Keratinocyte (primary cell): ENCODE measurements around the gene DHTKD1. TPM values are rescaled to one million over a fixed set of nuclear protein-coding genes. Genes with fewer than 3 reads are reported as not detected.
"Not testable (repeated sequence)": the region's sequence is repeated elsewhere in the genome, so short reads cannot be mapped to it uniquely, and the experiment has no call there.

ENCODE experiments used
- DNase-seq: peaks from one replicate; pipeline ENCODE4 v3.0.0-alpha.2; 2011; ENCODE audit warnings: low read depth, missing footprints, low spot score
- FAIRE-seq: peaks from 2 replicates; lab custom pipeline; 2011; peaks lifted over from hg19 to GRCh38; lab: Jason Lieb, UNC
- H2AFZ ChIP-seq: 2 replicates; pipeline ENCODE4 v1.6.0; 2012; ENCODE audit warnings: low read length, control low read depth, inconsistent platforms; ENCODE audit not compliant: control insufficient read depth
- H3K27ac ChIP-seq: 2 replicates; pipeline ENCODE4 v1.5.1; 2011; ENCODE audit warnings: low read length; ENCODE audit not compliant: control insufficient read depth, insufficient read depth
- H3K27me3 ChIP-seq: 3 replicates; pipeline ENCODE4 v1.6.0; 2011; ENCODE audit warnings: low read length; ENCODE audit not compliant: control insufficient read depth, insufficient read depth; ENCODE audit errors: extremely low read depth
- H3K36me3 ChIP-seq, 2 experiments: 2 replicates in 1 of 2; 3 replicates in 1 of 2; pipeline ENCODE4 v1.5.1; 2011; ENCODE audit warnings: low read length in 2 of 2, mild to moderate bottlenecking in 1 of 2; ENCODE audit not compliant: control insufficient read depth in 2 of 2, insufficient read depth in 2 of 2; ENCODE audit errors: extremely low read depth in 1 of 2
- H3K4me1 ChIP-seq: 3 replicates; pipeline ENCODE4 v1.5.1; 2011; ENCODE audit warnings: low read length; ENCODE audit not compliant: control insufficient read depth, insufficient read depth; ENCODE audit errors: extremely low read depth
- H3K4me2 ChIP-seq: 3 replicates; pipeline ENCODE4 v1.6.0; 2011; ENCODE audit warnings: low read depth, low read length; ENCODE audit not compliant: control insufficient read depth, insufficient read depth; ENCODE audit errors: extremely low read depth
- H3K4me3 ChIP-seq, 3 experiments: fragments of 200-600 bp in 1 of 3; sonication (generic) in 1 of 3; 2 replicates in 2 of 3; 3 replicates in 1 of 3; pipeline ENCODE4 v1.5.1; 2011 to 2016; ENCODE audit warnings: low read length in 3 of 3, mild to moderate bottlenecking in 3 of 3, control low read depth in 2 of 3, inconsistent platforms in 1 of 3, low read depth in 1 of 3, mixed read lengths in 1 of 3, mixed run types in 1 of 3, moderate library complexity in 1 of 3; ENCODE audit not compliant: control insufficient read depth in 2 of 3, insufficient read depth in 2 of 3; ENCODE audit errors: extremely low read depth in 1 of 3
- H3K79me2 ChIP-seq: 2 replicates; pipeline ENCODE4 v1.6.0; 2012; ENCODE audit warnings: low read length; ENCODE audit not compliant: control insufficient read depth, insufficient read depth
- H3K9ac ChIP-seq: 3 replicates; pipeline ENCODE4 v1.6.0; 2011; ENCODE audit warnings: low read length; ENCODE audit not compliant: control insufficient read depth, insufficient read depth; ENCODE audit errors: extremely low read depth
- H3K9me1 ChIP-seq: 3 replicates; pipeline ENCODE4 v1.6.0; 2011; ENCODE audit warnings: low read length; ENCODE audit not compliant: control insufficient read depth, insufficient read depth; ENCODE audit errors: extremely low read depth
- H3K9me3 ChIP-seq: 2 replicates; pipeline ENCODE4 v1.5.1; 2012; ENCODE audit warnings: low read depth, low read length; ENCODE audit not compliant: control insufficient read depth
- H4K20me1 ChIP-seq: 3 replicates; pipeline ENCODE4 v1.6.0; 2011; ENCODE audit warnings: low read length; ENCODE audit not compliant: control insufficient read depth, insufficient read depth; ENCODE audit errors: extremely low read depth
- CTCF ChIP-seq, 3 experiments: IDR thresholded peaks in 1 of 3; conservative IDR thresholded peaks in 1 of 3; optimal IDR thresholded peaks in 1 of 3; 2 replicates in 2 of 3; 3 replicates in 1 of 3; pipeline versions ENCODE3 to v1.5.1; 2011; ENCODE audit warnings: low read length in 3 of 3, mild to moderate bottlenecking in 3 of 3, moderate library complexity in 2 of 3, control low read depth in 1 of 3, inconsistent platforms in 1 of 3; ENCODE audit not compliant: insufficient read depth in 2 of 3; ENCODE audit errors: extremely low read depth in 1 of 3
- EZH2 ChIP-seq: IDR thresholded peaks from one replicate; pipeline ENCODE4 v1.6.1; 2012; ENCODE audit warnings: inconsistent platforms, mild to moderate bottlenecking, low read length, moderate library complexity
- dilution Hi-C: fragments of 300-500 bp; cut with MboI; formaldehyde crosslinking; loops from one replicate; pipeline ENCODE4 v1.7.0; 2020; ENCODE audit warnings: low sequenced_read_pairs; ENCODE audit not compliant: extremely low pct_ligation_motif_present
- polyA plus RNA-seq, 5 experiments: library from polyadenylated mRNA; depleted of rRNA in 3 of 5; stranded (reverse) in 3 of 5; stranded (forward) in 1 of 5; unstranded in 1 of 5; fragments of >200 nt; gene quantifications; 1 replicate in 1 of 5; 2 replicates in 3 of 5; 3 replicates in 1 of 5; pipeline versions ENCODE4 v1.2.1 to v1.2.3, GENCODE V29; 2011 to 2012; ENCODE audit warnings: missing spikeins in 2 of 5, low read depth in 1 of 5, low replicate concordance in 1 of 5

Gene DHTKD1
- polyA plus RNA-seq, 1 donor (not counting 4 experiments of a cell fraction or from before 2014, with no cell fraction given): 12.8 TPM

- peaks cover 12% of the 10 kb centered on the region for H3K4me1 ChIP-seq
- H3K79me2 ChIP-seq: no peaks in the 10 kb centered on the region
- H3K27me3 ChIP-seq: no peaks in the 10 kb centered on the region
- H3K36me3 ChIP-seq: no peaks in the 10 kb centered on the region
- dilution Hi-C loops: no loop called here
- no peaks in the 10 kb centered on the region for H3K9me1 ChIP-seq
- no peak for DNase-seq
- FAIRE-seq: no peak
- H3K4me3 ChIP-seq: no peak overlapping the region
- no peak overlapping the region for H2AFZ ChIP-seq
- H3K4me2 ChIP-seq: no peak overlapping the region
- TF ChIP-seq EZH2 (no peak), CTCF (optimal IDR thresholded peaks at IDR 0.05 in 1 of 3, IDR thresholded peaks at IDR 0.05 in 1 of 3, conservative IDR thresholded peaks at IDR 0.05 in 1 of 3; ENCODE audit: extremely low read depth in 1 of 3, insufficient read depth in 2 of 3, low read length in 3 of 3) (no peak)
- H3K9me3 ChIP-seq: no peaks in the 10 kb centered on the region
- H4K20me1 ChIP-seq: no peaks in the 10 kb centered on the region
- H3K27ac ChIP-seq: no peak overlapping the region
- H3K9ac ChIP-seq: no peak overlapping the region
Observed at GRCh38 chr10:12063483-12063818, 5.3 kb upstream of the DHTKD1 start.

GRCh38 chr10:12067336-12067735, 1.4 kb upstream of the DHTKD1 start:
- DNase-seq (peak; percentile 53), FAIRE-seq (peak; percentile 34)
- TF ChIP-seq CTCF (optimal IDR thresholded peaks at IDR 0.05 in 1 of 3, IDR thresholded peaks at IDR 0.05 in 1 of 3, conservative IDR thresholded peaks at IDR 0.05 in 1 of 3; ENCODE audit: extremely low read depth in 1 of 3, insufficient read depth in 2 of 3, low read length in 3 of 3): no peak
- Histone ChIP-seq H3K4me2 (peak overlapping the region; percentile 56), H3K79me2 (peaks cover 17% of the 10 kb centered on the region), H2AFZ (peak overlapping the region; percentile 66), H4K20me1 (no peaks in the 10 kb centered on the region), H3K36me3 (no peaks in the 10 kb centered on the region), H3K4me1 (peaks cover 16% of the 10 kb centered on the region), H3K9ac (no peak overlapping the region), H3K9me1 (no peaks in the 10 kb centered on the region), H3K4me3 (no peak overlapping the region), H3K27ac (peak overlapping the region; percentile 31), H3K27me3 (no peaks in the 10 kb centered on the region), H3K9me3 (no peaks in the 10 kb centered on the region)
- dilution Hi-C loops: no loop called here

GRCh38 chr10:12071441-12071840, 2.7 kb downstream of the DHTKD1 start:
- DNase-seq, H3K9ac ChIP-seq, H2AFZ ChIP-seq, H3K9me3 ChIP-seq, H3K36me3 ChIP-seq, H3K4me3 ChIP-seq, H4K20me1 ChIP-seq, dilution Hi-C loops, FAIRE-seq, H3K27me3 ChIP-seq, H3K27ac ChIP-seq, H3K9me1 ChIP-seq, H3K4me2 ChIP-seq: not testable (repeated sequence)
- Histone ChIP-seq H3K79me2 (peaks cover 17% of the 10 kb centered on the region), H3K4me1 (peaks cover 16% of the 10 kb centered on the region)
